CD14-positive monocyte (primary cell): ENCODE results near the gene LGI4. TPM values are rescaled to one million over a fixed set of nuclear protein-coding genes. Genes with fewer than 3 reads are reported as not detected.

ENCODE experiments used
- DNase-seq, 3 donors: peaks; one replicate each; pipeline ENCODE4 v3.0.0-alpha.2; 2011 to 2022
- H2AFZ ChIP-seq: 2 replicates; pipeline ENCODE4 v1.6.0; 2012; ENCODE audit warnings: mild to moderate bottlenecking, low read depth, low read length, inconsistent platforms; ENCODE audit not compliant: insufficient read depth, poor library complexity, severe bottlenecking
- H3K27ac ChIP-seq, 2 donors: 1 replicate in 1 of 2; 2 replicates in 1 of 2; pipeline ENCODE4 v1.5.1; 2012 to 2013; ENCODE audit warnings: low read length in 2 of 2, control low read depth in 1 of 2, inconsistent platforms in 1 of 2, low read depth in 1 of 2, mild to moderate bottlenecking in 1 of 2
- H3K27me3 ChIP-seq, 2 donors: one replicate each; pipeline versions ENCODE4 v1.6.0 to v1.6.1; 2011 to 2013; ENCODE audit warnings: low read length in 2 of 2; ENCODE audit not compliant: control insufficient read depth in 2 of 2, insufficient read depth in 2 of 2
- H3K36me3 ChIP-seq, 2 donors: replicated peaks in 1 of 2; 1 replicate in 1 of 2; 2 replicates in 1 of 2; pipeline versions ENCODE4 v1.5.1 to v1.6.1; 2012 to 2013; ENCODE audit warnings: low read length in 2 of 2, control low read depth in 1 of 2, inconsistent platforms in 1 of 2, mild to moderate bottlenecking in 1 of 2; ENCODE audit not compliant: insufficient read depth in 2 of 2, control insufficient read depth in 1 of 2
- H3K4me1 ChIP-seq, 2 donors: 1 replicate in 1 of 2; 2 replicates in 1 of 2; pipeline versions ENCODE4 v1.5.1 to v1.6.1; 2012 to 2013; ENCODE audit warnings: low read length in 2 of 2, control low read depth in 1 of 2, inconsistent platforms in 1 of 2, mild to moderate bottlenecking in 1 of 2, moderate library complexity in 1 of 2; ENCODE audit not compliant: insufficient read depth in 2 of 2, control insufficient read depth in 1 of 2
- H3K4me2 ChIP-seq: replicated peaks from 2 replicates; pipeline ENCODE3; 2012; ENCODE audit warnings: low read length, moderate library complexity, mild to moderate bottlenecking; ENCODE audit not compliant: poor library complexity, severe bottlenecking; ENCODE audit errors: extremely low read depth
- H3K4me3 ChIP-seq, 3 experiments: fragments of 200-600 bp in 1 of 3; sonication (generic) in 1 of 3; replicated peaks in 1 of 3; 1 replicate in 2 of 3; 2 replicates in 1 of 3; pipeline ENCODE4 v1.5.1; 2011 to 2013; ENCODE audit warnings: low read length in 3 of 3, mild to moderate bottlenecking in 3 of 3, control low read depth in 2 of 3, low read depth in 2 of 3, inconsistent platforms in 1 of 3, moderate library complexity in 1 of 3
- H3K79me2 ChIP-seq: 2 replicates; pipeline ENCODE4 v1.6.0; 2012; ENCODE audit warnings: mild to moderate bottlenecking, control low read depth, inconsistent platforms, low read length, moderate library complexity; ENCODE audit not compliant: insufficient read depth
- H3K9ac ChIP-seq: 2 replicates; pipeline ENCODE4 v1.6.0; 2017; ENCODE audit warnings: low read length, mild to moderate bottlenecking; ENCODE audit not compliant: insufficient read depth, poor library complexity, severe bottlenecking
- H3K9me3 ChIP-seq, 2 donors: replicated peaks in 1 of 2; 1 replicate in 1 of 2; 2 replicates in 1 of 2; pipeline versions ENCODE4 v1.5.1 to v1.6.1; 2012 to 2013; ENCODE audit warnings: low read length in 2 of 2, control low read depth in 1 of 2; ENCODE audit not compliant: control insufficient read depth in 1 of 2, insufficient read depth in 1 of 2
- H4K20me1 ChIP-seq: 2 replicates; pipeline ENCODE4 v1.6.0; 2012; ENCODE audit warnings: mild to moderate bottlenecking, low read length, control low read depth, moderate library complexity; ENCODE audit not compliant: insufficient read depth
- H3K27ac Mint-ChIP-seq, 7 donors: one replicate each; pipeline ENCODE4 v1.8.0; 2020; ENCODE audit warnings: mild to moderate bottlenecking in 7 of 7, mixed read lengths in 7 of 7, moderate library complexity in 6 of 7, inconsistent platforms in 2 of 7
- H3K27me3 Mint-ChIP-seq, 3 donors: one replicate each; pipeline ENCODE4 v1.8.0; 2021 to 2022; ENCODE audit warnings: low read depth in 3 of 3, mild to moderate bottlenecking in 3 of 3, mixed read lengths in 3 of 3, moderate library complexity in 3 of 3, inconsistent platforms in 1 of 3
- H3K36me3 Mint-ChIP-seq, 2 donors: one replicate each; pipeline ENCODE4 v1.8.0; 2020; ENCODE audit warnings: mixed read lengths in 2 of 2, inconsistent platforms in 1 of 2, mild to moderate bottlenecking in 1 of 2
- H3K4me1 Mint-ChIP-seq: one replicate; pipeline ENCODE4 v1.8.0; 2020; ENCODE audit warnings: mild to moderate bottlenecking, mixed read lengths
- H3K4me3 Mint-ChIP-seq, 2 donors: one replicate each; pipeline ENCODE4 v1.8.0; 2020; ENCODE audit warnings: mild to moderate bottlenecking in 2 of 2, mixed read lengths in 2 of 2, moderate library complexity in 1 of 2
- H3K9me3 Mint-ChIP-seq, 7 donors: one replicate each; pipeline ENCODE4 v1.8.0; 2020 to 2022; ENCODE audit warnings: mixed read lengths in 7 of 7, mild to moderate bottlenecking in 6 of 7, moderate library complexity in 6 of 7, inconsistent platforms in 2 of 7
- CTCF ChIP-seq: fragments of 200-600 bp; IDR thresholded peaks from one replicate; pipeline ENCODE4 v1.8.0; 2022; ENCODE audit warnings: antibody characterized with exemption, mild to moderate bottlenecking
- WGBS: methylation state at CpG from one replicate; pipeline ENCODE4 v1.1.5; 2013; ENCODE audit warnings: missing lambda C conversion rate; ENCODE audit not compliant: insufficient coverage; 5-methylcytosine and 5-hydroxymethylcytosine counted together
- intact Hi-C, 2 donors: fragments of 100-400 bp; cut with micrococcal nuclease; formaldehyde crosslinking; loops; one replicate each; pipeline versions ENCODE4 v1.15.0 to v1.15.1; 2023
- polyA plus RNA-seq, 3 donors: library from polyadenylated mRNA; depleted of rRNA in 1 of 3; unstranded in 2 of 3; stranded (reverse) in 1 of 3; fragments of 300-500 nt in 2 of 3; fragments of >200 nt in 1 of 3; fragmentation: Illumina TruSeq in 2 of 3; gene quantifications; 1 replicate in 2 of 3; 2 replicates in 1 of 3; pipeline ENCODE4 v1.2.3, GENCODE V29; 2012 to 2021
- small RNA-seq: library from RNA; depleted of rRNA; stranded (forward); fragments of <200 nt; gene quantifications from one replicate; pipeline ENCODE3, GENCODE V24; 2012; ENCODE audit warnings: low read depth; ENCODE audit not compliant: insufficient read length

The LGI4 gene
- polyA plus RNA-seq, 3 donors, result 1.1 TPM; not detected in 2

DNA sequence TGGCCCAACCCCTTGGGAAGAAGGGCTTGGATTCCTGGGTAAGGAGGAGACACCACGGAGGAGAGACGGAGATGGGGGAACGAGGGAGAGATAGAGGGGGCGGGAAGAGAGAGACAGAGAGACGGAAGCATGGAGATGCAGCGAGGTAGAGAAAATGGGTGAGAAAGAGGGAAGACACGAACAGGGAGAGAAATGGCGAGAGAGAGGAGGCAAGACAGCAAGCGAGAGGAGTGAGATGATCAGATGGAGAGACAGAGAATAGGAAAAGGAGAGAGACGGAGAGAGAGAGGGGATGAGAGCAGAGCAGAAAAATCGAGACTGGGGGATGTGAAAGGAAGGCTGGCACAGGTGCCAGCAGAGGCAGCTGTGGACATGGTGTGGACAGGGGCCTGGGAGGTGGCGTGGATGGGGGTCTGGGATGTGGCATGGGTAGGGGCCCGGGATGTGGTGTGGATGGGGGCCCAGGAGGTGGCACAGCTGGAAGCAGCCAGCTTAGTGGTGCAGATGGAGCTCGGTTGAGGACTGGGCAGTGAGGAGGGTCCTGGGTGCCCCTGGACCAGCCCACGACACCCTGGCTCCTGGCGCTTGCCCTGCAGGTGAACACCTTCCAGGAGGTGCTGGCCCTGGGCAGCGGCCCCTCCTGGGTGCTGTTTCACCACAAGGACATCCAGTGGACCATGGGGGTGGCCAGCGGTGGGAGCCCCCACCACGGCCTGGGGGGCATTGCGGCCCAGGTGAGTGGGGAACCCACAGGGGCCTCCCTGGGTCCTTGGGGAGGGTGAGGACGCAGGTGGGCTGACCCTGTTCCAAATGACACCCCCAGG, 59.4 kb downstream of the LGI4 start:
- Histone ChIP-seq H3K27ac (no peak overlapping the region), H3K4me2 (no peak overlapping the region), H3K27me3 (no peaks in the 10 kb centered on the region), H3K9ac (no peak overlapping the region), H4K20me1 (no peaks in the 10 kb centered on the region), H2AFZ (no peak overlapping the region), H3K4me1 (no peaks in the 10 kb centered on the region), H3K36me3 (no peaks in the 10 kb centered on the region), H3K9me3 (peaks cover 4% of the 10 kb centered on the region in 2 donors), H3K4me3 (no peak overlapping the region), H3K79me2 (no peaks in the 10 kb centered on the region)
- no peaks in the 10 kb centered on the region for H3K36me3 Mint-ChIP-seq
- H3K27ac Mint-ChIP-seq, result no peak overlapping the region
- DNase-seq, result no peak
- WGBS, result 97% methylated on average over 16 of the region's 21 CpGs
- intact Hi-C loops, result no loop called here
- no peak overlapping the region for H3K4me3 Mint-ChIP-seq
- peaks cover 3 to 8% (median 7%) of the 10 kb centered on the region in 3 donors for H3K27me3 Mint-ChIP-seq
- H3K9me3 Mint-ChIP-seq, result peaks cover 3 to 5% (median 4%) of the 10 kb centered on the region in 7 donors
- TF ChIP-seq CTCF, result no peak
- no peaks in the 10 kb centered on the region for H3K4me1 Mint-ChIP-seq

Small RNA genes lying within 50 kb of the gene (small RNA-seq; reads per million reads assigned to genes)
- not detected for gene AC020907.2

Other genes starting within 250 kb of the LGI4 start
- gene ZNF30, start 208.2 kb downstream of the LGI4 start, polyA plus RNA-seq, result 1 to 10 TPM in 1 of 3 donors, under 1 TPM in 2; 0.13 to 1.7 (median 0.29) TPM
- gene ZNF792, start 170.8 kb downstream of the LGI4 start, polyA plus RNA-seq, result 1 to 10 TPM; 1.3 to 3.3 (median 1.7) TPM
- gene GRAMD1A, start 134.7 kb downstream of the LGI4 start, polyA plus RNA-seq, result 10 to 100 TPM in 2 of 3 donors, 1 to 10 TPM in 1; 9.3 to 73.9 (median 15.1) TPM
- under 1 TPM in 2 of 3 donors, not detected in 1; 0.08 to 0.68 TPM for gene SCN1B, start 104.6 kb downstream of the LGI4 start, polyA plus RNA-seq
- under 1 TPM in 1 of 3 donors, not detected in 2; 0.05 TPM for gene HPN, start 93.3 kb downstream of the LGI4 start, polyA plus RNA-seq
- gene FXYD3, start 19.2 kb downstream of the LGI4 start, polyA plus RNA-seq, result not detected
- under 1 TPM in 2 of 3 donors, not detected in 1; 0.25 to 0.74 TPM for gene FXYD1, start 3.8 kb upstream of the LGI4 start, polyA plus RNA-seq
- gene FXYD7, start 8.2 kb upstream of the LGI4 start, polyA plus RNA-seq, result under 1 TPM in 1 of 3 donors, not detected in 2; 0.16 TPM
- 100 to 1,000 TPM; 204 to 673 (median 312) TPM for gene FXYD5, start 19.7 kb upstream of the LGI4 start, polyA plus RNA-seq
- not detected for gene FAM187B, start 93.7 kb upstream of the LGI4 start, polyA plus RNA-seq
- gene LSR, start 113.9 kb upstream of the LGI4 start, polyA plus RNA-seq, result under 1 TPM in 2 of 3 donors, not detected in 1; 0.08 to 0.17 TPM
- gene USF2, start 133.9 kb upstream of the LGI4 start, polyA plus RNA-seq, result 100 to 1,000 TPM in 1 of 3 donors, 1 to 10 TPM in 2; 2.7 to 248 (median 5.0) TPM
- gene HAMP, start 147.5 kb upstream of the LGI4 start, polyA plus RNA-seq, result under 1 TPM in 1 of 3 donors, not detected in 2; 0.25 TPM
- gene MAG, start 157.1 kb upstream of the LGI4 start, polyA plus RNA-seq, result not detected
- 1 to 10 TPM in 1 of 3 donors, under 1 TPM in 2; 0.24 to 4.8 (median 0.88) TPM for gene CD22, start 194.1 kb upstream of the LGI4 start, polyA plus RNA-seq
- gene FFAR1, start 212.8 kb upstream of the LGI4 start, polyA plus RNA-seq, result under 1 TPM in 1 of 3 donors, not detected in 2; 0.04 TPM
- 10 to 100 TPM in 1 of 3 donors, 1 to 10 TPM in 2; 1.2 to 17.9 (median 1.2) TPM for gene FFAR3, start 223.4 kb upstream of the LGI4 start, polyA plus RNA-seq
- 1 to 10 TPM in 1 of 3 donors, under 1 TPM in 1, not detected in 1; 0.17 to 2.9 TPM for gene GPR42, start 236.0 kb upstream of the LGI4 start, polyA plus RNA-seq